Fibroblast of lung (primary cell): ENCODE measurements around the gene TOX2. TPM values are rescaled to one million over a fixed set of nuclear protein-coding genes. Genes with fewer than 3 reads are reported as not detected.

Experiments used
- DNase-seq, 2 donors: peaks; one replicate each; pipeline versions ENCODE4 v3.0.0 to v3.0.0-alpha.2; 2010; ENCODE audit warnings: low read depth in 2 of 2
- H2AFZ ChIP-seq: 2 replicates; pipeline ENCODE4 v1.5.1; 2012; ENCODE audit warnings: low read length, control low read depth, inconsistent platforms
- H3K27ac ChIP-seq: 2 replicates; pipeline ENCODE4 v1.5.1; 2011; ENCODE audit warnings: low read length, control low read depth; ENCODE audit not compliant: insufficient read depth
- H3K27me3 ChIP-seq: 2 replicates; pipeline ENCODE4 v1.5.1; 2011; ENCODE audit warnings: mild to moderate bottlenecking, low read length; ENCODE audit not compliant: control insufficient read depth, insufficient read depth
- H3K36me3 ChIP-seq: 2 replicates; pipeline ENCODE4 v1.5.1; 2011; ENCODE audit warnings: low read length; ENCODE audit not compliant: control insufficient read depth, insufficient read depth
- H3K4me1 ChIP-seq: 2 replicates; pipeline ENCODE4 v1.5.1; 2011; ENCODE audit warnings: low read length; ENCODE audit not compliant: control insufficient read depth, insufficient read depth; ENCODE audit errors: extremely low read depth
- H3K4me2 ChIP-seq: 2 replicates; pipeline ENCODE4 v1.5.1; 2011; ENCODE audit warnings: low read length, control low read depth; ENCODE audit not compliant: insufficient read depth; ENCODE audit errors: extremely low read depth
- H3K4me3 ChIP-seq, 4 experiments: fragments of 200-600 bp in 1 of 4; sonication (generic) in 1 of 4; replicated peaks in 1 of 4; 2 replicates each; pipeline ENCODE4 v1.5.1; 2011 to 2016; ENCODE audit warnings: low read length in 4 of 4, low read depth in 3 of 4, mild to moderate bottlenecking in 3 of 4, control low read depth in 2 of 4, inconsistent platforms in 1 of 4, mixed read lengths in 1 of 4; ENCODE audit not compliant: insufficient read depth in 1 of 4; ENCODE audit errors: control extremely low read depth in 1 of 4
- H3K79me2 ChIP-seq: 2 replicates; pipeline ENCODE4 v1.5.1; 2012; ENCODE audit warnings: mild to moderate bottlenecking, low read length, inconsistent platforms; ENCODE audit not compliant: control insufficient read depth, insufficient read depth
- H3K9ac ChIP-seq: 2 replicates; pipeline ENCODE4 v1.5.1; 2011; ENCODE audit warnings: mild to moderate bottlenecking, low read length, control low read depth; ENCODE audit not compliant: insufficient read depth
- H3K9me3 ChIP-seq: 2 replicates; pipeline ENCODE4 v1.5.1; 2012; ENCODE audit warnings: low read depth, low read length; ENCODE audit not compliant: control insufficient read depth, insufficient read depth
- H4K20me1 ChIP-seq: 2 replicates; pipeline ENCODE4 v1.5.1; 2011; ENCODE audit warnings: low read length; ENCODE audit not compliant: control insufficient read depth, insufficient read depth; ENCODE audit errors: extremely low read depth
- EZH2 ChIP-seq: IDR thresholded peaks from 2 replicates; pipeline ENCODE4 v1.5.1; 2012; ENCODE audit warnings: low read length, control low read depth, mild to moderate bottlenecking; ENCODE audit errors: missing control alignments
- polyA plus RNA-seq, 2 donors: library from polyadenylated mRNA; depleted of rRNA in 1 of 2; stranded (reverse) in 1 of 2; unstranded in 1 of 2; fragments of >200 nt; gene quantifications; 2 replicates each; pipeline ENCODE4 v1.2.1, GENCODE V29; 2011 to 2012; ENCODE audit warnings: missing spikeins in 1 of 2
- total RNA-seq: library from RNA; depleted of rRNA; stranded (reverse); fragments of >200 nt; gene quantifications from 2 replicates; pipeline ENCODE4 v1.2.1, GENCODE V29; 2014
- TF ChIP-seq, protein P1 (sequence below), 2 donors: IDR thresholded peaks in 1 of 2; conservative IDR thresholded peaks in 1 of 2; 1 replicate in 1 of 2; 2 replicates in 1 of 2; pipeline ENCODE4 v1.5.1; 2011 to 2012; ENCODE audit warnings: low read length in 2 of 2, control low read depth in 1 of 2, inconsistent platforms in 1 of 2, low read depth in 1 of 2, mild to moderate bottlenecking in 1 of 2

TOX2 gene
- total and polyA plus RNA-seq, 2 donors (not counting 1 experiment from before 2014, with no cell fraction given) = 5.9 to 9.6 TPM

DNA sequence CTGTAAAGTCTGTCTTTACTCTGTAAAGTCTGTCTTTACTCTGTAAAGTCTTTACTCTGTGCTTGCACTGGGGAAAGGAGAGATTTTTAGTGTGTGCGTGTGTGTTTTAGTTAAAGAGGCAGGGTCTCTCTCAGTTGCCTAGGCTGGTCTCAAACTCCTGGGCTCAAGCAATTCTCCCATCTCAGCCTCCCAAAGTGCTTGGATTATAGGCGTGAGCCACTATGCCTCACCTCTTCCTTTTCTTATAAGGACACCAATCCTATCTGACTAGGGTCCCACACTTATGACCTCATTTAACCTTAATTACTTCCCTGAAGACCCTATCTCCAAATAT is 178.6 kb downstream of the TOX2 start:
- TF ChIP-seq EZH2 = no peak
- TF ChIP-seq, protein P1, sequence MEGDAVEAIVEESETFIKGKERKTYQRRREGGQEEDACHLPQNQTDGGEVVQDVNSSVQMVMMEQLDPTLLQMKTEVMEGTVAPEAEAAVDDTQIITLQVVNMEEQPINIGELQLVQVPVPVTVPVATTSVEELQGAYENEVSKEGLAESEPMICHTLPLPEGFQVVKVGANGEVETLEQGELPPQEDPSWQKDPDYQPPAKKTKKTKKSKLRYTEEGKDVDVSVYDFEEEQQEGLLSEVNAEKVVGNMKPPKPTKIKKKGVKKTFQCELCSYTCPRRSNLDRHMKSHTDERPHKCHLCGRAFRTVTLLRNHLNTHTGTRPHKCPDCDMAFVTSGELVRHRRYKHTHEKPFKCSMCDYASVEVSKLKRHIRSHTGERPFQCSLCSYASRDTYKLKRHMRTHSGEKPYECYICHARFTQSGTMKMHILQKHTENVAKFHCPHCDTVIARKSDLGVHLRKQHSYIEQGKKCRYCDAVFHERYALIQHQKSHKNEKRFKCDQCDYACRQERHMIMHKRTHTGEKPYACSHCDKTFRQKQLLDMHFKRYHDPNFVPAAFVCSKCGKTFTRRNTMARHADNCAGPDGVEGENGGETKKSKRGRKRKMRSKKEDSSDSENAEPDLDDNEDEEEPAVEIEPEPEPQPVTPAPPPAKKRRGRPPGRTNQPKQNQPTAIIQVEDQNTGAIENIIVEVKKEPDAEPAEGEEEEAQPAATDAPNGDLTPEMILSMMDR (conservative IDR thresholded peaks at IDR 0.05 in 1 of 2, IDR thresholded peaks at IDR 0.05 in 1 of 2; ENCODE audit: low read depth in 1 of 2, low read length in 2 of 2) = no peak

DNA sequence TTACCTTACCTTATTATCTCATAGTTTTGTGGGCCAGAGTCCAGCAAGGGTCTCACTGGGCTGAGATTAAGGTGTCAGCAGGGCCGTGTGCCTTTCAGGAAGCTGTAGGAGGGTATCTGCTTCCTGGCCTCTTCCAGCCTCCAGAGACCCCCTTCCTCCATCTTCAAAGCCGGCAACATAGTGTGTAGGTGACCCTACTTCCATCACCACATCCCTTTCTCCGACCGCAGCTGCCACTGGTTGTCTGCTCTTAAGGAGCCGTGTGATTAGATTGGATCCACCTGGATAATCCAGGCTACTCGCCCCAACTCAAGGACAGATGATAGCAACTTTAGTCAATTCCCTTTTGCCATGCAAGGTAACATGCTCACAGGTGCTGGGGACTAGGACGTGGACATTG is 181.2 kb downstream of the TOX2 start:
- no peaks in the 10 kb centered on the region for H4K20me1 ChIP-seq
- H3K9me3 ChIP-seq = no peaks in the 10 kb centered on the region
- no peak overlapping the region for H3K27ac ChIP-seq
- H3K9ac ChIP-seq = no peak overlapping the region
- DNase-seq = no peak
- H3K36me3 ChIP-seq = no peaks in the 10 kb centered on the region
- no peaks in the 10 kb centered on the region for H3K27me3 ChIP-seq
- H2AFZ ChIP-seq = no peak overlapping the region
- H3K4me1 ChIP-seq = no peaks in the 10 kb centered on the region
- no peak for TF ChIP-seq EZH2
- H3K4me2 ChIP-seq = no peak overlapping the region
- H3K79me2 ChIP-seq = no peaks in the 10 kb centered on the region
- H3K4me3 ChIP-seq = no peak overlapping the region

More for the DNA sequence above, 178.6 kb downstream of the TOX2 start:
- Histone ChIP-seq H2AFZ (no peak overlapping the region), H3K4me1 (peaks cover 4% of the 10 kb centered on the region), H3K79me2 (no peaks in the 10 kb centered on the region), H3K9ac (no peak overlapping the region), H3K36me3 (no peaks in the 10 kb centered on the region), H4K20me1 (no peaks in the 10 kb centered on the region), H3K4me2 (no peak overlapping the region), H3K9me3 (no peaks in the 10 kb centered on the region), H3K4me3 (no peak overlapping the region), H3K27me3 (no peaks in the 10 kb centered on the region), H3K27ac (no peak overlapping the region)
- no peak for DNase-seq

DNA sequence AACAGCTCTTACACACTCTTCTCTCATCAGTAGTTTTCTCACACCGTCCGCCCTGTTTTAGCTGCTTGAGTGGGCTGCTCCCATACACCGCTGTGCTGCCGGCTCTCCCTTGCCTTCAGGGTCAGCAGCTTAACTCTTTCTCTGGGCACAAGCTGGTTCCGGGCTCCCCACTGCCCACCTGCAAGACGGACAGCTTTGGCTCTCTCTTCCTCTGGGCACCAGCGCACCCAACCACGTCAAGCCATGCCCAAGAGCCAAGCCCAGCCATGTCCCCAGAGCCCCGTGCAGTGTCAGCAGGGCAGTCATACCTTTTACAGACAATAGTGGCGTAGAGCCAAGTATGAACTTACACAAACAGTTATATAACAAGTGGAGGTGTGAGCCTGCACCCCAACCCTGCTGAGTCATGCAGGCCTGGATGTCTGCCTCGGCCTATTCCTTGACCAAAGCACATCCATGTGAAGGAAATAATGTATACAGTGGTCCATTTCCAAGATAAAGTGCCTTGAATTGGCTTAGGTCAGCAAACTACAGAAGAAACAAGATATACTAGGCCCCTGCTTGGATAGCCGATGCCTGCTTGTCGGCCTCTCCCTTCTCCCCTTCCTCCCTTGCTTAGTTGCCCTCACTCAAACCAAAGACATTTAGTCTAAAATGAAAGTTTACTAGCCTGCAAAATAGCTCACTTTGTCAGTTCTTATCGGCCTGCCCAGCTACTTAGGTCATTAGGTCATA is 183.0 kb downstream of the TOX2 start:
- no peaks in the 10 kb centered on the region for H4K20me1 ChIP-seq
- no peaks in the 10 kb centered on the region for H3K79me2 ChIP-seq
- no peak overlapping the region for H3K9ac ChIP-seq
- no peak overlapping the region for H3K27ac ChIP-seq
- H3K4me2 ChIP-seq = no peak overlapping the region
- no peaks in the 10 kb centered on the region for H3K27me3 ChIP-seq
- H2AFZ ChIP-seq = no peak overlapping the region
- H3K9me3 ChIP-seq = no peaks in the 10 kb centered on the region
- TF ChIP-seq EZH2 = no peak
- TF ChIP-seq, protein P1 (conservative IDR thresholded peaks at IDR 0.05 in 1 of 2, IDR thresholded peaks at IDR 0.05 in 1 of 2; ENCODE audit: low read depth in 1 of 2, low read length in 2 of 2) = no peak
- no peaks in the 10 kb centered on the region for H3K4me1 ChIP-seq
- H3K36me3 ChIP-seq = no peaks in the 10 kb centered on the region
- H3K4me3 ChIP-seq = no peak overlapping the region
- DNase-seq = peak; percentile 16 to 48
